DMS 273 (cell line): ENCODE data around the gene GPR156.

Experiments
- DNase-seq: peaks from one replicate; lab custom pipeline; 2025; ENCODE audit not compliant: unreplicated experiment; lab: John Stamatoyannopoulos, UW

GPR156 gene

DNA sequence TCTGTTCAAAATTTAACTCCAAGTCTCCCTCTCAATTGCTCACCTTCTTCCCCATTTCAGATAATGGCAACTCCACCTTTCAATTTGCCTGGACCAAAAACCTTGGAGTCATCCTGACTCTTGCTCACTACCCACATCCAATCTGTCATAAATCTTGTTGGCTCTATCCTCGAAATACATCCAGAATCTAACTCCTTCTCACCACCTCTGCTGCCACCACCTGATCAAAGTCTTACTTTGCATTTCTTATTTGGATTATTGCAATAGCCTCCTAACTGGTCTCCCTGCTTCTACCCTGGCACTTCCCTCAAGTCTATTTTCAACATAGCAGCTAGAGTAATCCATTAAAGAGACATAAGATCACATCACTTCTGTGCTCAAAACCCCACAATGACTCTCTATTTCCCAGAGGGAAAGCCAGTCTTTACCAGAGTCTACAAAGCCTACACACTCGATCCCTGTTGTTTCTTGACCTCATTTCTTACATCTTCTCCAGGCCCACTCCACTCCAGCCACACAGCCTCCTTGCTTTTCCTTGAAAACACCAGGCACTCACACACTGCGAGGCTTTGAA lies 86.6 kb downstream of the GPR156 start:
- DNase-seq: peak; percentile 68

- DNase-seq: no peak
These were observed 88.2 kb downstream of the GPR156 start for GRCh38 chr3:120196812-120197211.

- no peak for DNase-seq
These were observed 88.7 kb downstream of the GPR156 start for GRCh38 chr3:120196333-120196732.

- no peak for DNase-seq
These were observed 91.5 kb downstream of the GPR156 start for GRCh38 chr3:120193554-120193953.

DNA sequence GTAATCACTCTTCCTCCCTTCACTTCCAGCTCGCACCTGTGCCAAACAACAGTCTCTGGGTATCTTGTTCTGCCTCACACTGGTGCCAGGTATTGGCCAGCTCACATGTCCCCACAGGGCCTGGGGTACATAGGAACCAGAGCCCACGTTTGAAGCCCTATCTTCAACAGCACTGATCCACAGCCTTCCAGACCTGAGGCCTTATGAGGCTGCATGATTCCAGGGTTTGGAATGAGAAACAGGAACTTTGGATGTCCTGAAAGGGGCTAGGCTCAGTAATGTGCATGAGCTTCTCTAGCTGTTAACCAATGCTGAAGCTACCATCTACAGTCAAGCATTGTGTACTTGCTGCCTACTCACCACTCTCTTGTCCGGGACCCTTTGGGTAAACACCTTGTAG lies 92.4 kb downstream of the GPR156 start:
- DNase-seq: no peak

GRCh38 chr3:120192159-120192558 lies 92.9 kb downstream of the GPR156 start:
- no peak for DNase-seq

DNA sequence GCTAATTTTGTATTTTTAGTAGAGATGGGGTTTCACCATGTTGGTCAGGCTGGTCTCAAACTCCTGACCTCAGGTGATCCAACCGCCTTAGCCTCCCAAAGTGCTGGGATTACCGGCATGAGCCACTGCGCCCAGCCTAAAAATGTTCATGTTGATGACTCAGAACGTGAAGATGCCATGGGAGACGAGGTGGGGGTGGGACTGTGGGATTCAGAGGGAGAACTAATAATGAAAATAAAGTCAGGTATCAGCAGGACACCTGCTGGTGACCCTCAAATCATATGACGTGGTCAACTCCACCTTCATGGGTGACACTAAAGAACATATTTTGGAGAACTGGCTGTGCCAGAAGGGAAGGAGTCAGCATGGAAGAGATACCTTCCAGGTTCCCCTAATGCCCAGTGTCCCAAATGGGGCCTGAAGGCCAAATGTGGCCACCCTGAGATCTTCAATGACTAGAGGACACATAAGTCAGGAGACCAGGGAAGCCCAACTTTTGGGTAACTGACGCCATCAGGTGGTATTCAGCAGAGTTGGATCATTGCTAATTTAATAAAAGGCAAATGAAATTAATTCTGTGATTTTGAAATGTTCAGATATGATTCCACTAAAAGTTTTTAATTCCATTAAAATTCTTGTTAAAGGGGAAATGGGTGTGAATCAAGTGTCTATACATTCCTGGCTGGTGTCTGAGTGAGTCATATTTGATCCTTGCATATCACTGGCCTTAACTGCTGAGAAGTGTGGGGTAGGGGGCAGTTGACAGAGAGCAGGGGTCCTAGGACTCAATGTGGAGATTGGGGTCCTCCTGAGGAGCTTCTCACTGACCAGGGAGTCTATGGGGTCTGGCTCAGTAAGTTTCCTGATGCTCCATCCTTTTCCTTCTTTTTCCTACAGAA lies 102.2 kb downstream of the GPR156 start:
- peak; percentile 68 for DNase-seq

DNA sequence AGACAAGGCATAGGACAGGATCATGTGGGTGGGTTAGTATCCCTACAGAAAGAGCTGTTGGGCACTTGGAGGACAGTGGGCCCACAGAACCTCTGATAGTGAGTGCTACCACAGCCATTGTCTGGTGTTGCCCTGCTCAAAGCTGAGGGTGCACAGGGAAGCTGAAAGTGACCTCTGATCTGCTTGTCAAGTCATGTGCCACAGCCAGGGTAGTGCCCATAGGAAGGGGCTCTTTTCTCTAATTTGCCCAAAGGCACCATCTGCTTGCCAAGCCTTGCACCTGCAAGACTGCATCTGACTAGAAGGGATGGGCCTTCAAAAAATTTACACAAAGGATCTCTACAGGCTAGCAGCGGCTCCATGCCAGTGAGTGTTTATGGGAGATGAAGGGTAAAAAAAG lies 103.4 kb downstream of the GPR156 start:
- peak; percentile 65 for DNase-seq

- DNase-seq: no peak
These were observed 104.2 kb downstream of the GPR156 start for GRCh38 chr3:120180731-120181412.

GRCh38 chr3:120177707-120178306 lies 107.2 kb downstream of the GPR156 start:
- DNase-seq: peak; percentile 76

DNA sequence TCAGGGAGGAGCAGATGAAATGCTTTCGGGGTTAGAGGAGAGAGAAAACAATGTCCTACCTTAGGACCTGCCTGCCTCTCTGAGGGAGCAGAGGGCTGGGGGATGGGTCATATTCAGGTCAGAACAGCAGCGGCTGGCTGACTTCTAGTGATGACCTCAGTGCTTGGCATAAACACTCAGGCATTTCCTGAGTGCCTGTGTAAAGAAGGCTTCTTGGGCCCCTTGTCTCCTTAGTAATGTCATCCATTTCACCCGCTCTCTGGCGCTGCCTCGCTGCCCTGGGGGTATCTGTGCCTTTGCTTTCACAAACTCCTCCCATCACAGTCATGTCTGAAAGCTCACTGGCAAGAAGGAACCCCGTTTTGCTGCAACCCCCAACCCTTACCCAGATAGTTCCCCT lies 107.9 kb downstream of the GPR156 start:
- peak; percentile 90 for DNase-seq

DNA sequence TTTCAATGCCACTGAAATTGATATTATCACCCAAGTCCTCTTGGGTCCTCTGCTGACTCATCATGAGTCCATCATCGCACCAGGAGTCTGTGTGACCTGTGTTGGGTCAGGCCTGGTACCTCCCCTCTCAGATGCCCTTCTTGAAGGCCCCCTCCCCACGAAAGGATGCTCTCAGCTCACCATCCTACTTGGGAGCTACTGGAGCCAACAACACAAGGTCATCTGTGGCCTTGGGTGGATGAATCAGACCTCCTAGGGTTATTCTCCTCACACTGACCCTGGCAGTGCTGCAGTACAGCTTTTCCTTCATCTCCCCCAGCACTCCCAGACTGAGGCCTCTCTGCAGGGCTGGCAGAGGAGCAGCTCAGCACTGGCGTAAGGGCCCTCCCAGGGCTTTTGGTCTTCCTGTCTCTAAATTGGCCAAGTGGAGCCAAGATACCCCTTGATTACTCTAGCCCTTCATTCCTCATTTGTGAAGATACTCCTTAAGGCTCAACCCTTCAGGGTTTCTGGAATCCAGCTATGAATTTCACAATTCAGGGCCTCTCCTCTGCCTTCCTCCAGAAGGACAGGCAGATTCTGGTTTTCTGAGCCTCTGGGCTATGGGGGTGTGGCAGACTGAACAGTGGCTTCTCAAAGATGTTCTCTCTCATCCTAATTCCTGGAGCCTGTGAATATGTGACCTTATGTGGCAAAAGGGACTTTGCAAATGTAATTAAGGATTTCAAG lies 110.0 kb downstream of the GPR156 start:
- no peak for DNase-seq

- no peak for DNase-seq
These were observed 111.9 kb downstream of the GPR156 start for GRCh38 chr3:120173056-120173675.

DNA sequence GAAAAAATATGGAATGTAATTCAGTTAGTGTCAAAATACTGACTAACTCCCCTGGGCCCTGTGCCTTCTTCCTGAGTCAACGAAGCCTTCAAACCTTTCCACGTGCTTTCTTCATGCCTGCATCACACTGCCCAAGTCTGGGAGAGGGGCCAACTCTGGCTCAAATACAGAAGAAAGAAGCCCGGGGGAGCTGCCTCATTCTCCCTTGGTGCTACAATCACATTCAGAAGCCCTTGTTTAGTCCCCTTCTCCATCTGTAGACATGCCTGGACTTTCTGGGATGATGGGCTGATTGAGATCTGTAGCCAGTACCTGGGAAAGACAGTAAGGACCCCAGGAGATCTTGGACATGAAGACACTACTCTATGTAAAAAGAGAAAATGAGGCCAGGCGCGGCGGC lies 113.0 kb downstream of the GPR156 start:
- peak; percentile 45 for DNase-seq

DNA sequence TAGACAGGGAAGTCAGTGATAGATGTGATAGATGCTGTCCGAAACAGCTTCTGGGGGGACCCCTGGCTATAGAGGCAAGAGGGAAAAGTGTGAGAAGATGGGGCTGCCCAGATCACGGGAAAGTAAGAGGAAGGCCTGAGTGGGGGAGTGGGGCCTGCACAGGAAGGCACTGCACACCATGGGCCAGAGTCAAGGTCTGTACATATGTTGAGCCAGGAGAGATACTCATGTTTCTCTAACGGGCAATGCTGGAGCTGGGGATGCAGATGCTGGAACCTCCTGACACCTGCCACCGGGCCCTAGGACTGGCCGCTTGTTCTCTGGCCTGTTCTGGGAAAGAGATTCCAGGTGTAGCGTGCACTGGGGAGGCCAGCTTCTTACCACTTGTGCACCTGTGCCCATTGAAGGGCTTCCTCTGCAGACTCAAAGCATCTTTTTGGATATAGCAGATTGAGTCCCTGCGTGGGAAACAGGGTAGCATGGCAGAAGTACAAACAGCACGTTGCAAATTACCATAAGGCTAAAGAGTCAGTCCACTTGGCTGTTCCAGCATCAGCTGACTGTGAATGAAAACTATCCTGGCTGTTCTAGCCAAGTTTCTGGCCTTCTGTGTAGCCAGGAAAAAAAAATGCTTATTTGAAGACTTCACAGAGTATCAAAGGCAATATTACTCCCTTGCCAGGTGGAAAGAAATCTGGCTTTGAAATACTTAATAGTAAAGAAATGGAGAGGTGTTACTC lies 113.7 kb downstream of the GPR156 start:
- peak; percentile 80 for DNase-seq

DNA sequence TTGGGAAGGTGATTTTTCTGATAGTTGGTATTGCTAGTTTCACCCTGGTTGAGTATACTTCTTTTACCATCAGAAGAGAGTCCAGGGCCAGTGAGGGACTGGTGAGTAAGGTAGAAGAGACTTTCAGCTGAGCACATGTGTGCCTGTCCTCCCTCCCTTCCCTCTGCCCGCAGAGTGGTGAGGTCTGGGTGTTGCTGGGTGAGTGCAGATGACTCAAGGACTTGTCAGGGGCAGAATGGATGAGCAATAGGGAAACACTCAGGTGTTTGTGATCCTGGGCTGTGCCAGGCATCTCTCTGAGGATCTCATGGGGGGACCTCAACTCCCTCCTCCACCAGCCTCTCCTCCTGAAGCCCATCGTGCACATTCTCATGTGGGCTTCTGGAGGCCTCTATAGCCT lies 114.8 kb downstream of the GPR156 start:
- DNase-seq: peak; percentile 92

DNA sequence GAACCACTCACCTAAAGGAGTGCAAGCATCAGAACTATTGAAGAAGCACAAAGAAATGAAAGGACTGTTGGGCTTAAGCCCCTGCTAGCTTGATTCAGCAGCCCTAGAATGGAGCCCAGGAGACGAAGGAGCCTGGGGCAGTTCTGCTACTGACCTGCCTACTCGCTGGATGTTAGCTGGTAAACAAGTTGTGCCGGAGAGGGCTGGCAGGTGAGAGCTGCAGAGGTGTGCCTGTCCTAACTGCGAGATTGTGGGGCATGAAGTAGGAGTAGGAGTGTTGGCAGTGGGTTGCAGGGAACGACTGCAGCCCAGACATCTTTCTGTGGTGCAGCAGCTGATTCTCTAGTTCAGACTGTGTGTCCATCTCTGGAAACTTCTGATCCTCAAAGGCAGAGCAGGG lies 115.6 kb downstream of the GPR156 start:
- DNase-seq: no peak

- no peak for DNase-seq
These were observed 116.4 kb downstream of the GPR156 start for GRCh38 chr3:120168611-120169010.

DNA sequence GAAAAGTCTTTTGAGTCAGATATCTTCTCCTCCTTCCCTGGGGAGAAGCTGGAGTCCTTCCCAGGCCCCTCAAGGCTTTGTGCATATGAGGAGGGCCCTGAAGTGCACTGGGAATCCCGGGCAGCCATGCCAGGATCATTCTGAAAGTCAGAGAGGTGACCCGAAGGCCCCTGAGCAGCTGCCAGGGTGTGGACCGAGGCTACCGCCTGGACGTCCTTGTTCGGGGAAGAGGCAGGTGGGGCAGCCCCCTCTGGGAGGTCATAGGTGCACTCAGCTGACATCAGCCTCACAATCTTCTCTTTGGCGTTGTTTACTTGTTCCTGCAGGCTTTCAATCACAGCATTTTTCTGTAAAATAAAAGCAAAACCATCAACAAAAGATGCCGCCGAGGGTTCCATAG lies 117.0 kb downstream of the GPR156 start:
- DNase-seq: no peak

GRCh38 chr3:120167488-120167887 lies 117.5 kb downstream of the GPR156 start:
- DNase-seq: no peak
